Ovary (tissue), 9 donors: ENCODE data around the gene MRPL24. TPM values are rescaled to one million over a fixed set of nuclear protein-coding genes. Genes with fewer than 3 reads are reported as not detected.
"Not testable (repeated sequence)": the region's sequence is repeated elsewhere in the genome, so short reads cannot be mapped to it uniquely, and the experiment has no call there.

Source experiments
- DNase-seq, 5 donors: peaks; one replicate each; pipeline ENCODE4 v3.0.0-alpha.2; 2019 to 2020
- H3K27ac ChIP-seq, 2 donors: fragments of 200-600 bp; one replicate each; pipeline versions ENCODE4 v1.5.1 to v1.8.0; 2019 to 2022
- H3K27me3 ChIP-seq: fragments of 200-600 bp; one replicate; pipeline ENCODE4 v1.8.0; 2022
- H3K36me3 ChIP-seq: fragments of 200-600 bp; sonication (generic); one replicate; pipeline ENCODE4 v1.5.1; 2019
- H3K4me1 ChIP-seq: one replicate; pipeline ENCODE4 v1.8.1; 2013; ENCODE audit warnings: mild to moderate bottlenecking, moderate library complexity; ENCODE audit not compliant: insufficient read depth
- H3K4me3 ChIP-seq: fragments of 200-600 bp; sonication (generic); one replicate; pipeline ENCODE4 v1.5.1; 2017
- H3K9me3 ChIP-seq, 2 donors: fragments of 200-600 bp in 1 of 2; sonication (generic) in 1 of 2; one replicate each; pipeline versions ENCODE4 v1.5.1 to v1.8.1; 2013 to 2019; ENCODE audit warnings: mild to moderate bottlenecking in 1 of 2, moderate library complexity in 1 of 2
- CTCF ChIP-seq, 3 donors: fragments of 450-650 bp in 2 of 3; fragments of 200-600 bp in 1 of 3; IDR thresholded peaks; one replicate each; pipeline versions ENCODE4 v1.5.1 to v1.8.0; 2016 to 2022; ENCODE audit warnings: antibody characterized with exemption in 3 of 3, mild to moderate bottlenecking in 1 of 3
- EP300 ChIP-seq: sonication (generic); formaldehyde crosslinking; IDR thresholded peaks from one replicate; pipeline ENCODE4 v1.6.1; 2017; ENCODE audit warnings: antibody characterized with exemption
- POLR2A ChIP-seq: fragments of 450-650 bp; IDR thresholded peaks from one replicate; pipeline ENCODE4 v1.6.1; 2017; ENCODE audit warnings: antibody characterized with exemption, mild to moderate bottlenecking, moderate library complexity
- WGBS, 3 donors: extraction: QIAGEN DNeasy Blood & Tissue Kit in 1 of 3; methylation state at CpG; one replicate each; pipeline versions ENCODE4 v1.1.5 to v1.1.7; 2013 to 2017; 5-methylcytosine and 5-hydroxymethylcytosine counted together
- intact Hi-C, 4 donors: fragments of 100-400 bp; cut with DNase I; formaldehyde crosslinking; loops; one replicate each; pipeline versions ENCODE4 v1.11.0 to v1.15.1; 2022 to 2023
- polyA plus RNA-seq, 2 donors: library from polyadenylated mRNA; stranded (reverse); fragments of 200-250 nt in 1 of 2; fragments of 350-450 nt in 1 of 2; fragmentation: Illumina TruSeq in 1 of 2; extraction: RNeasy Lipid Tissue Mini Kit (QIAGEN cat#74804) in 1 of 2; gene quantifications; one replicate each; pipeline ENCODE4 v1.2.3, GENCODE V29; 2013 to 2014
- total RNA-seq, 7 donors: library from RNA; depleted of rRNA in 2 of 7; stranded (reverse); fragments of >200 nt in 2 of 7; fragmentation: NEBNext Ultra II Directional in 3 of 7; extraction: Animal tissue kit (Norgen Biotek cat#: 25700) in 3 of 7; gene quantifications; one replicate each; pipeline versions ENCODE4 v1.1.0 to v1.2.4, GENCODE V29; 2016 to 2023
- donor health status: DM: no; HTN: no; CAD: no; lungs with moderate emphysema.
- donor health status: DM: no; HTN: no; CAD: no.
- donor health status: Bipolar disorder and iron deficiency.
- donor health status: DM: yes; HTN: yes; CAD: no.
- donor health status: DM: no; HTN: no; CAD: no.
- donor health status: DM: yes; HTN: yes; CAD: no.

Gene MRPL24
- total and polyA plus RNA-seq, 9 donors: 23.1 to 173 (median 68.3) TPM

DNA sequence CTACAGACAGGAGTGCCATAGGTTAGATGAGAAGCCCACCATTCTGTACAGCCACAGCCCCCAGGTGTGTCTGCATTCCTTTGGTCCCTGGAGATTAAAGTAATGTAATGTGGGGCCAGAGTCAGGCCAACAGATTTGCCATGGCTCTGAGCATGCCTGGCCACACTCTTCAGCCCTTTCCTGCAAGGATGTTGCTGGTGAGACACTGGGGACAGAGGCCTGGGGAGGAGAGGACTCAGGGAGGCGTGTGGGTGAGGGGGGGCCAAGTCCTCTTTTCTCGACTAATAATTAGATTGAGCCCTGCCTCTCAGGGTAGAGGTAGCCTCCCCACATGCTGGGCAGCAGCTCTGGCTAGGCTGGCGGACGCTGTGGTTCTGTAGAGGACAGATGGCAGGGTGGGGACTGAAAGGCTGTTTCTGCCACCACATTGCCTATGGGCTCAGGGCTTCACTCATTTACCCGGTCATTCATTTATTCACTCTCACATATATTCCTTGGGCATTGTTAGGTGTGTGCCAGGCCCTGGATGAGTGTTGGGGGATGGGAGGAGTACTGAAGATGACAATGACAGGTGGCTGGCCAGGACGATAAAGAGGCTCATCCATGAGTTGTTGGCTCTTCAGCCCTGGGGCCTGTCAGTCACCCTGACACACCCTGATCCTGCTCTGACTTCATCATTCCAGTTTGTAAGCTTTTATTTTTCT is 19.4 kb upstream of the MRPL24 start:
- Histone ChIP-seq H3K4me3 (no peak overlapping the region), H3K9me3 (no peaks in the 10 kb centered on the region), H3K27me3 (no peaks in the 10 kb centered on the region), H3K36me3 (no peaks in the 10 kb centered on the region), H3K27ac (no peak overlapping the region), H3K4me1 (no peaks in the 10 kb centered on the region)
- intact Hi-C loops: no loop called here
- TF ChIP-seq EP300 (no peak), CTCF (IDR thresholded peaks at IDR 0.05) (no peak), POLR2A (no peak)
- 53 to 63% (median 54%) methylated on average over 6 of the region's 6 CpGs for WGBS, 3 donors
- no peak for DNase-seq

GRCh38 chr1:156757572-156758253 is 16.8 kb upstream of the MRPL24 start:
- H3K9me3 ChIP-seq, intact Hi-C loops, H3K27me3 ChIP-seq, H3K4me3 ChIP-seq, H3K4me1 ChIP-seq, H3K27ac ChIP-seq, H3K36me3 ChIP-seq: not testable (repeated sequence)
- DNase-seq: peak in 2 of 5 donors; percentile 8 to 17
- 85 to 92% (median 92%) methylated on average over 10 of the region's 10 CpGs for WGBS, 3 donors

GRCh38 chr1:156756355-156756754 is 15.5 kb upstream of the MRPL24 start:
- intact Hi-C loops: no loop called here
- H3K27me3 ChIP-seq: no peaks in the 10 kb centered on the region
- H3K27ac ChIP-seq: no peak overlapping the region
- no peaks in the 10 kb centered on the region for H3K9me3 ChIP-seq
- no peak for DNase-seq
- no peaks in the 10 kb centered on the region for H3K36me3 ChIP-seq
- TF ChIP-seq POLR2A (no peak), CTCF (IDR thresholded peaks at IDR 0.05) (no peak), EP300 (no peak)
- H3K4me1 ChIP-seq: peaks cover 3% of the 10 kb centered on the region
- no peak overlapping the region for H3K4me3 ChIP-seq
- 78 to 94% (median 88%) methylated on average over 1 of the region's 1 CpG for WGBS, 3 donors

GRCh38 chr1:156755527-156755950 is 14.7 kb upstream of the MRPL24 start:
- WGBS, 3 donors: 64 to 71% (median 67%) methylated on average over 5 of the region's 5 CpGs
- DNase-seq: no peak
- H3K27me3 ChIP-seq: no peaks in the 10 kb centered on the region
- H3K36me3 ChIP-seq: no peaks in the 10 kb centered on the region
- intact Hi-C loops: no loop called here
- no peak overlapping the region for H3K27ac ChIP-seq
- H3K9me3 ChIP-seq: no peaks in the 10 kb centered on the region
- TF ChIP-seq CTCF (IDR thresholded peaks at IDR 0.05) (no peak), POLR2A (no peak), EP300 (no peak)
- H3K4me1 ChIP-seq: peaks cover 3% of the 10 kb centered on the region
- no peak overlapping the region for H3K4me3 ChIP-seq

- Histone ChIP-seq H3K9me3 (no peaks in the 10 kb centered on the region), H3K36me3 (no peaks in the 10 kb centered on the region), H3K27me3 (no peaks in the 10 kb centered on the region), H3K4me3 (no peak overlapping the region), H3K4me1 (peaks cover 8% of the 10 kb centered on the region), H3K27ac (no peak overlapping the region)
- intact Hi-C loops: no loop called here
- TF ChIP-seq EP300 (no peak), POLR2A (no peak), CTCF (IDR thresholded peaks at IDR 0.05) (no peak)
- DNase-seq: peak in 1 of 5 donors; percentile 13
- 75 to 77% (median 76%) methylated on average over 8 of the region's 8 CpGs for WGBS, 3 donors
Observed at GRCh38 chr1:156754219-156754618, 13.3 kb upstream of the MRPL24 start.
